ENCODE results near the gene DEDD2.

The DEDD2 gene

DNA sequence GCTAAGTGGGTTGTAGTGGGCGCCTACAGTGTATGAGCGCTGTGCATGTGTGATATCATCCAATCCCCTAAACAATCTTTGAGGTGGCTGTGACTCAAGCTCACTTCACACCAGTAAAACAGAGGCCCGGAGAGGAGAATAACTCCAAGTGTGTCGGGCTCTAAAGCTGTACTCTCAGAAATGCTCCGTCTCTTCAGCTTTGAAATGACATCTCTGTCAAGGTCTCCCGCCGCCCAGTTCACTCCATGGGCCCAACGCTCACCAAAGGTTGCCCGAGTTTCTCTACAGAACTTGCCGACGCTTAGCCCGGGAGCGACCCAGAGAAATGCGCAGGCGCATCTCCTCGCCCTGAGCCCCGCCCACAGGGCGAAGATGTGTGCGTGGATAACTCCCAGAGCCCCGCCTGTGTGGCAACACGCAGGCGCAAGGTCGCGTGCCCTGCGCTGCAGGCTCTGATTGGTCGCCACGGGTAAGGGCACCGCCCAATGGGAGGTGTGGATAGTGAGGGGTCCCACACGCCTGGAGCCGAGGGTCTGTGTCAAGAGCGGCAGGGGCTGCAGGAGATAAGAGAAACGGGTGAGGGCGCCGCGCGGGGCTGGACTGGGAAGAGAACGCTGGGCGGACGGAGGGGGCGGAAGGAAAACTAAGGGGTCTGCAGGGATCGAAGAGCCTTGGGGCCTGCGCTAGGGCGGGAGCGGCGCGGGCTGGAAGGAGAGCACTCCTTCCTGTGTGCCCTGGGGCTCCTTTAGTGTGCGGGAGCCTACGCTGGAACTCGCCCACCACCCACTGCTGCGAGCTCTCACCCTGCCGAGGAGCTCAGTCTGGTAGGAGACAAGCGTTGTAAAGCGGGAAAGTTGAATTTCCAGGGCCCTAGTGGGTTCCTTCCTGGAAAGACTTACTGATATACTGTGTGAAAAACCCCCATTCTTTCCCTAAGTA, 2.6 kb upstream of the DEDD2 start, which contains the start of gene ZNF526:
Gene ZNF526 (plus strand): TSS at position 501 of the 939 bp plus-strand sequence. CDS start 4,092 bp downstream, outside the sequence.
- Histone ChIP-seq H3K14ac (ENCODE audit: low read length in 2 of 2) (peak within 1 kb of the TSS in 1 of 2 experiments; percentile 91), H3K4ac (ENCODE audit: low read depth in 1 of 2, low read length in 2 of 2) (peak within 1 kb of the TSS; percentile 74 to 76), H3K27ac (ENCODE audit: low read length, poor library complexity, severe bottlenecking) (peak within 1 kb of the TSS; percentile 75), H3K27me3 (ENCODE audit: control insufficient read depth in 1 of 2, insufficient read depth in 1 of 2, low read length in 2 of 2) (no peaks in the 10 kb centered on the region), H3K4me3 (ENCODE audit: insufficient read depth in 1 of 2, low read depth in 1 of 2, low read length in 2 of 2) (peak within 1 kb of the TSS; percentile 87 to 96), H3K9me3 (ENCODE audit: control insufficient read depth, low read length) (no peaks in the 10 kb centered on the region), H2BK120ac (ENCODE audit: low read depth, low read length) (no peak within 1 kb of the TSS), H4K91ac (ENCODE audit: low read length) (peak within 1 kb of the TSS; percentile 20), H3K36me3 (ENCODE audit: control insufficient read depth in 1 of 2, insufficient read depth in 2 of 2, low read depth in 1 of 2, low read length in 2 of 2) (peaks cover 18 to 21% of the 10 kb centered on the region in 2 experiments), H3K4me2 (ENCODE audit: low read length, poor library complexity, severe bottlenecking) (peak within 1 kb of the TSS; percentile 71), H2BK15ac (ENCODE audit: low read depth, poor library complexity, severe bottlenecking) (no peak within 1 kb of the TSS), H2BK5ac (ENCODE audit: low read depth, low read length, poor library complexity, severe bottlenecking) (peak within 1 kb of the TSS; percentile 3), H4K8ac (ENCODE audit: low read length) (peak within 1 kb of the TSS; percentile 50), H2AK5ac (ENCODE audit: low read length, severe bottlenecking) (no peak within 1 kb of the TSS), H3K18ac (ENCODE audit: low read depth in 1 of 2, low read length in 2 of 2) (peak within 1 kb of the TSS; percentile 82 to 92), H3K79me1 (replicated peaks; ENCODE audit: low read length, poor library complexity, severe bottlenecking) (peaks cover 29% of the 10 kb centered on the region), H2BK12ac (ENCODE audit: low read length in 2 of 2) (no peak within 1 kb of the TSS), H3K9ac (ENCODE audit: low read length) (peak within 1 kb of the TSS; percentile 91), H3K23ac (ENCODE audit: low read length in 2 of 2) (peak within 1 kb of the TSS in 1 of 2 experiments; percentile 19), H3K4me1 (ENCODE audit: control insufficient read depth, insufficient read depth, low read depth, low read length) (peaks cover 28% of the 10 kb centered on the region), H2AFZ (ENCODE audit: low read depth, low read length) (peak within 1 kb of the TSS; percentile 19)
- peak; percentile 98 for DNase-seq
- under 1% methylated on average over 49 of the region's 53 CpGs for WGBS

DNA sequence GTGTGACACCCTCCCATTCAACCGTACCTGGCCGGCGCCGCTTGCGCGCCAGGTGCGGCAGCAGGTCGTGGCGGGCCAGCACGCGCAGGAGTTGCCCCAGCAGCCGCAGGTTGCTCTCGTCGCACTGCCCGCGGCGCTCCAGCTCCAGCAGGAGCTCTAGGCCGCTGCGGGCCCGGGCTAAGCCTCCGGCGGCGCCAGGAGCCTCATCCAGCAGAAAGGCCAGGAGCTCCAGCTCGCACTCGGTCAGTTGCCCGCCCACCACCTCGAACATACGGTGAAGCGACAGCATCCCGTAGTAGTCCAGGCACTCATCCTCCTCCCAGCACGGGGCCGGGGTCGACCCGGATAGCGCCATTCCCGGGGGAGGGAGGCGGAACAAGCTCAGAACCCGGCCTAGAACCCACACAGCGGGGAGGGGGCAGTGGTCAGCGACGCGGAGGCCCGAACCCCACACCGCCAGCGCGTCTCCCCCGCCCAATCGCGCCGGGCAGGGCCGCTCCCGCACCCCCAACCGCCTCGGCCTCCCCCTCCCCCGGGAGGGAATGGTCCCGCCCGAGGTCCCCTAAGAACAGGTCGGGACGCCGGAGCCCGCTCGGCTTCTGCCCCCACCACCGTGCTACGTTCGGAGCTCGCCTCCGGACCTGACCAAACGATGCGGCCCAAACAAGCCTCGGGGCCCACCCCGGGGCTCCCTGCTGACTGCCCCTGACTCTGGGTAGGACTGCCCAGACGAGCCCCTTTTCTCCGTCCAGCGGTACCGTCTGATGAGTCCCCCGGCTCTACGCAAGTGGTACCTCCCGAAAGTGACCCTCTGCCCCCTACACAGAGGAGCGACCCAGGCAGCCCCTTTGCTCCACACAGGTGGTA, 591 bp downstream of the DEDD2 start:
- peaks cover 19 to 32% of the 10 kb centered on the region in 2 experiments for H3K36me3 ChIP-seq (ENCODE audit: control insufficient read depth in 1 of 2, insufficient read depth in 2 of 2, low read depth in 1 of 2, low read length in 2 of 2)
- H3K4me1 ChIP-seq (ENCODE audit: control insufficient read depth, insufficient read depth, low read depth, low read length) = peaks cover 28% of the 10 kb centered on the region
- no peak overlapping the region for H2BK5ac ChIP-seq (ENCODE audit: low read depth, low read length, poor library complexity, severe bottlenecking)
- peak overlapping the region; percentile 84 for H4K8ac ChIP-seq (ENCODE audit: low read length)
- peak overlapping the region in 1 of 2 experiments; percentile 75 for H2BK12ac ChIP-seq (ENCODE audit: low read length in 2 of 2)
- peak overlapping the region in 1 of 2 experiments; percentile 93 for H3K14ac ChIP-seq (ENCODE audit: low read length in 2 of 2)
- H3K23ac ChIP-seq (ENCODE audit: low read length in 2 of 2) = peak overlapping the region in 1 of 2 experiments; percentile 98
- peak; percentile 58 for DNase-seq
- no peaks in the 10 kb centered on the region for H3K27me3 ChIP-seq (ENCODE audit: control insufficient read depth in 1 of 2, insufficient read depth in 1 of 2, low read length in 2 of 2)
- H4K91ac ChIP-seq (ENCODE audit: low read length) = peak overlapping the region; percentile 88
- no peak overlapping the region for H2AK5ac ChIP-seq (ENCODE audit: low read length, severe bottlenecking)
- peak overlapping the region; percentile 45 to 88 for H3K18ac ChIP-seq (ENCODE audit: low read depth in 1 of 2, low read length in 2 of 2)
- peak overlapping the region; percentile 87 to 91 for H3K4me3 ChIP-seq (ENCODE audit: insufficient read depth in 1 of 2, low read depth in 1 of 2, low read length in 2 of 2)
- peak overlapping the region; percentile 83 for H2BK120ac ChIP-seq (ENCODE audit: low read depth, low read length)
- peak overlapping the region; percentile 84 for H2BK15ac ChIP-seq (ENCODE audit: low read depth, poor library complexity, severe bottlenecking)
- no peaks in the 10 kb centered on the region for H3K9me3 ChIP-seq (ENCODE audit: control insufficient read depth, low read length)
- peak overlapping the region; percentile 56 for H3K27ac ChIP-seq (ENCODE audit: low read length, poor library complexity, severe bottlenecking)
- peak overlapping the region; percentile 98 for H3K4me2 ChIP-seq (ENCODE audit: low read length, poor library complexity, severe bottlenecking)
- 1% methylated on average over 73 of the region's 79 CpGs for WGBS
- H3K79me1 ChIP-seq (replicated peaks; ENCODE audit: low read length, poor library complexity, severe bottlenecking) = peaks cover 27% of the 10 kb centered on the region
- H3K4ac ChIP-seq (ENCODE audit: low read depth in 1 of 2, low read length in 2 of 2) = peak overlapping the region; percentile 64 to 67
- H2AFZ ChIP-seq (ENCODE audit: low read depth, low read length) = peak overlapping the region; percentile 69
- H3K9ac ChIP-seq (ENCODE audit: low read length) = peak overlapping the region; percentile 94

DNA sequence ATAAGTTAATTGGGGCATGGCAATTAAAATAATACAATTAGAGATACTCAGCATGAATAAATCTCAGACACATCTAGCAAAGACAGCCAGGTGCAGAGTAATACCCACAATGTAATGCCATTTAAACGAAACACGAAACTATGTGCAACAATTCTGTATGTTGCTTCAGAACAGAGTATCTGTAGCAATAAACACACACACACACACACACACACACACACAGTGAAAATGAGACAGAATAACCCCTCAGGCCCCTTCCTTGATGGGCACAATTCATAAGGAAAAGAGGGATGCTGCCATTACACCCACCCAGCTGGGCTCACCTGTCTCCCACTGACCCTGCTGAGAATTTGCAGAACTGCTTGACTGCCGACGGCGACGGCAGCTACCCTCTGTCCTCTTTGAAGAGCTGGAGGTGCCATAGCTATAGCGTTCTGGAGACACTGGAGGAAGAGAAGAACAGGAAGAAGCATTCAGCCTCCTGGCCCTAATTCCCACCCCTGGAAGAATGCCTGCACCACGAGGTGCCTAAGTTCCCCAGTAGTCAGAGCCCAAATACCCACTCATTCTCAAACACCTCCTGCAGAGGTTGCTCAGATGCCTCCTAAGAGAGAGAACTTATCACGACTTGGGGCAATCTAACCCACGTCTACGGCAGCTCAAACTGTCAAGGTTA, 2.5 kb downstream of the DEDD2 start:
- no peaks in the 10 kb centered on the region for H3K27me3 ChIP-seq (ENCODE audit: control insufficient read depth in 1 of 2, insufficient read depth in 1 of 2, low read length in 2 of 2)
- no peak overlapping the region for H2BK15ac ChIP-seq (ENCODE audit: low read depth, poor library complexity, severe bottlenecking)
- no peak overlapping the region for H3K27ac ChIP-seq (ENCODE audit: low read length, poor library complexity, severe bottlenecking)
- H2BK120ac ChIP-seq (ENCODE audit: low read depth, low read length) = no peak overlapping the region
- H3K18ac ChIP-seq (ENCODE audit: low read depth in 1 of 2, low read length in 2 of 2) = no peak overlapping the region
- no peak overlapping the region for H3K4me3 ChIP-seq (ENCODE audit: insufficient read depth in 1 of 2, low read depth in 1 of 2, low read length in 2 of 2)
- no peak overlapping the region for H2AFZ ChIP-seq (ENCODE audit: low read depth, low read length)
- H3K4me1 ChIP-seq (ENCODE audit: control insufficient read depth, insufficient read depth, low read depth, low read length) = peaks cover 20% of the 10 kb centered on the region
- no peak overlapping the region for H3K9ac ChIP-seq (ENCODE audit: low read length)
- H3K4ac ChIP-seq (ENCODE audit: low read depth in 1 of 2, low read length in 2 of 2) = no peak overlapping the region
- H3K79me1 ChIP-seq (replicated peaks; ENCODE audit: low read length, poor library complexity, severe bottlenecking) = peaks cover 29% of the 10 kb centered on the region
- H2BK5ac ChIP-seq (ENCODE audit: low read depth, low read length, poor library complexity, severe bottlenecking) = no peak overlapping the region
- H2AK5ac ChIP-seq (ENCODE audit: low read length, severe bottlenecking) = no peak overlapping the region
- H3K4me2 ChIP-seq (ENCODE audit: low read length, poor library complexity, severe bottlenecking) = no peak overlapping the region
- DNase-seq = no peak
- H2BK12ac ChIP-seq (ENCODE audit: low read length in 2 of 2) = no peak overlapping the region
- no peak overlapping the region for H3K14ac ChIP-seq (ENCODE audit: low read length in 2 of 2)
- WGBS = 94% methylated on average over 9 of the region's 11 CpGs
- no peak overlapping the region for H4K91ac ChIP-seq (ENCODE audit: low read length)
- H3K36me3 ChIP-seq (ENCODE audit: control insufficient read depth in 1 of 2, insufficient read depth in 2 of 2, low read depth in 1 of 2, low read length in 2 of 2) = peaks cover 25 to 34% of the 10 kb centered on the region in 2 experiments
- H3K23ac ChIP-seq (ENCODE audit: low read length in 2 of 2) = no peak overlapping the region
- no peak overlapping the region for H4K8ac ChIP-seq (ENCODE audit: low read length)
- no peaks in the 10 kb centered on the region for H3K9me3 ChIP-seq (ENCODE audit: control insufficient read depth, low read length)

All from mesenchymal stem cell (in vitro differentiated cells and primary cell).